ENCODE results near the gene PHACTR1. TPM values are rescaled to one million over a fixed set of nuclear protein-coding genes. Genes with fewer than 3 reads are reported as not detected.
"Not testable (repeated sequence)": the region's sequence is repeated elsewhere in the genome, so short reads cannot be mapped to it uniquely, and the experiment has no call there.

Gene PHACTR1
- total RNA-seq, 2 experiments from 2014 or later: 0.11 TPM; not detected in 1

DNA sequence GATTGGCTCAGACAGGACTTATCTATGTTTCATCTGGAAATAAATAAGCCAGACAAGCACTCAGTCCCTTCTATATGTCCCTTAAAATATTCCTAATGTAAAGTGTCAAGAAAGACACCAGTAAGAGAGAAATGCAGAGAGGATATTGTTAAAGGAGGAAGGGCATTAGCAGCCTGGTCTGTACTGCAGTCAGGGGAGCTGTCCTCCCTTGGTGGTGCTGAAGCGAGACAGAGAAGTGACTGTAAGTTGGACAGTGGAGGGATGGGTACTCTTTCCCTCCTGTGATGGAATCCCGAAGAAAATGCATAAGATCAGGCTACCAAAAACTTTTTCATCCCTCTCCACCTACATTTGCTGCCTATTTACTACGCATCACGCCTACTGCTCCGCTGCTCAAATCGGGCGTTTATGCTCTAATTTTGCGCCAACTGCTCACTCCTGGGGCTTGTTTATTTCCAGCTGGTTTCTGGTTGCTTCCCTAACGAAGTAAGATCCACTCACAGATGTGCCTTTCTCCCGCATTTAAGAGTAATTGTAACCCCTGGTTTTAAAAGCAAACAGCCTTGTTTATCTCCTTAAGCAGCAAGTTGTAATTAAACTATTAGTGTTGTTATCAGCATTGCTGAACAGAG is 35.2 kb downstream of the PHACTR1 start:
- POLR2A ChIA-PET: no interaction called here
- DNase-seq (peak; percentile 65), ATAC-seq (no peak)
- no peak overlapping the region for H3K27ac Mint-ChIP-seq
- H3K27me3 Mint-ChIP-seq: peaks cover 36% of the 10 kb centered on the region
- H3K36me3 Mint-ChIP-seq (ENCODE audit: low read depth): peaks cover 2% of the 10 kb centered on the region
- TF ChIP-seq, protein P1, sequence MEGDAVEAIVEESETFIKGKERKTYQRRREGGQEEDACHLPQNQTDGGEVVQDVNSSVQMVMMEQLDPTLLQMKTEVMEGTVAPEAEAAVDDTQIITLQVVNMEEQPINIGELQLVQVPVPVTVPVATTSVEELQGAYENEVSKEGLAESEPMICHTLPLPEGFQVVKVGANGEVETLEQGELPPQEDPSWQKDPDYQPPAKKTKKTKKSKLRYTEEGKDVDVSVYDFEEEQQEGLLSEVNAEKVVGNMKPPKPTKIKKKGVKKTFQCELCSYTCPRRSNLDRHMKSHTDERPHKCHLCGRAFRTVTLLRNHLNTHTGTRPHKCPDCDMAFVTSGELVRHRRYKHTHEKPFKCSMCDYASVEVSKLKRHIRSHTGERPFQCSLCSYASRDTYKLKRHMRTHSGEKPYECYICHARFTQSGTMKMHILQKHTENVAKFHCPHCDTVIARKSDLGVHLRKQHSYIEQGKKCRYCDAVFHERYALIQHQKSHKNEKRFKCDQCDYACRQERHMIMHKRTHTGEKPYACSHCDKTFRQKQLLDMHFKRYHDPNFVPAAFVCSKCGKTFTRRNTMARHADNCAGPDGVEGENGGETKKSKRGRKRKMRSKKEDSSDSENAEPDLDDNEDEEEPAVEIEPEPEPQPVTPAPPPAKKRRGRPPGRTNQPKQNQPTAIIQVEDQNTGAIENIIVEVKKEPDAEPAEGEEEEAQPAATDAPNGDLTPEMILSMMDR (IDR thresholded peaks at IDR 0.05): no peak
- no peak overlapping the region for H3K4me3 Mint-ChIP-seq
- H3K9me3 Mint-ChIP-seq: no peaks in the 10 kb centered on the region
- intact Hi-C loops (cut with micrococcal nuclease): no loop called here
- no peaks in the 10 kb centered on the region for H3K4me1 Mint-ChIP-seq (ENCODE audit: low read depth)
- CTCF ChIA-PET: no interaction called here

DNA sequence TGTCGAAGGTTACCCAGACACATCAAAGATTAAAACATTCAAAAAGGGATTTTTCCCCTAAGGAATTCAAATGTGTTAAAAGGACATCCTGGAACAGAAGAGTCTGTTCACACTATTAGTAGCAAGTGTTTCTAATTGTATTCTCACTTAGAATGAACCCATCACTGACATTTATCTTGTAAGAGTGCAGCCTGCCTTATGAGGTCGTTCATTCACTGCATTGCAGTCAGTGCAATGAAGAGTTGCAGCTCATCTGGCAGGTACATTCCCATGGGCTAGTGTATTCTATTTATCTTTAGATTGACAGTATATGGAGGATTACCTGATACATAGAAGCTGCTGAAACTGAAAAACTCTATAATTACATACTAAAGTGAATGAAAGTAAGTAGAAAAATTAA is 36.5 kb downstream of the PHACTR1 start:
- H3K4me3 Mint-ChIP-seq: no peak overlapping the region
- CTCF ChIA-PET: no interaction called here
- H3K27ac Mint-ChIP-seq: no peak overlapping the region
- ATAC-seq: no peak
- H3K9me3 Mint-ChIP-seq: no peaks in the 10 kb centered on the region
- TF ChIP-seq, protein P1 (IDR thresholded peaks at IDR 0.05): no peak
- POLR2A ChIA-PET: no interaction called here
- no peaks in the 10 kb centered on the region for H3K4me1 Mint-ChIP-seq (ENCODE audit: low read depth)
- no peak for DNase-seq
- H3K27me3 Mint-ChIP-seq: peaks cover 35% of the 10 kb centered on the region
- intact Hi-C loops (cut with micrococcal nuclease): no loop called here
- peaks cover 2% of the 10 kb centered on the region for H3K36me3 Mint-ChIP-seq (ENCODE audit: low read depth)

DNA sequence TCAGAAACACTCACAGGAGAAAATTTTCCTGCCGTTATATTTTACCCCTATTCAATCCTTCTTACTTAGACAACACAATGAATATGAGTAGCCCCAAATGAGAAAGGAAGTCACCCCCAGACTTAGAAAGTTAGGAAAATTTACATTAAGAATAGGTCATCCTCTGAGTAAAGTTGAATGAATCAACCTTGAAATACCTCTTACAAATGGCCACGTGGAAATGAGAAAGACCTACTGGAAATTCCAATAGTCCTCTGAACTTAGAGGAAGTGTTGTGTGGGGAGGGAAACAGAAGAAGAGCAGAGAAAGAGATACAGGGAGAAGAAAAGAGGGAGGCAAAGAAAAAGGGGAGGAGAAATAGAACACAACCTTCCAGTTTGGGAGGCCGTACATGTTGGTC is 43.7 kb downstream of the PHACTR1 start:
- POLR2A ChIA-PET: no interaction called here
- ATAC-seq: no peak

DNA sequence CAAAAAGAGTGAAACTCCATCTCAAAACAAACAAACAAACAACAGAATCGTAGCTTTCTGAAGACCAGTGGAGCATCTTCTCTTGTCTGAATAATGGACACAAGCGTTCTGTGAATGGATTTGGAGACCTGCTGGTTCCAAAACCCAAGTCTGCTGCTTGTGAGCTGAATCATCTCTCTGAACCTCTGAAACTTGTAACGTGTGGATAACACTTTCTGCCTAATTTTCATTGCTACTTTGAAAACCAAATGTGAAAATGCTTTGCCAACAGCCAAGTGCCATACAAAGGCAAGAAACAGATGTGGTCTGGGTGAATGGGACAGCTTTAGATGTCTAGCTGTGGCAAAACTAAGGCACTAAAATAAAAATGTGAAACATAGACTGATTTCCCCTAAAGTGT is 44.3 kb downstream of the PHACTR1 start:
- Mint-ChIP-seq H3K36me3 (ENCODE audit: low read depth) (no peaks in the 10 kb centered on the region), H3K9me3 (no peaks in the 10 kb centered on the region)
- no peak for ATAC-seq

More for the DNA sequence above, 43.7 kb downstream of the PHACTR1 start:
- H3K27ac Mint-ChIP-seq: no peak overlapping the region
- intact Hi-C loops (cut with micrococcal nuclease): no loop called here
- no peaks in the 10 kb centered on the region for H3K36me3 Mint-ChIP-seq (ENCODE audit: low read depth)
- peaks cover 11% of the 10 kb centered on the region for H3K27me3 Mint-ChIP-seq
- no peak for DNase-seq
- no peaks in the 10 kb centered on the region for H3K9me3 Mint-ChIP-seq
- TF ChIP-seq, protein P1 (IDR thresholded peaks at IDR 0.05): no peak
- H3K4me1 Mint-ChIP-seq (ENCODE audit: low read depth): no peaks in the 10 kb centered on the region
- CTCF ChIA-PET: no interaction called here
- no peak overlapping the region for H3K4me3 Mint-ChIP-seq

DNA sequence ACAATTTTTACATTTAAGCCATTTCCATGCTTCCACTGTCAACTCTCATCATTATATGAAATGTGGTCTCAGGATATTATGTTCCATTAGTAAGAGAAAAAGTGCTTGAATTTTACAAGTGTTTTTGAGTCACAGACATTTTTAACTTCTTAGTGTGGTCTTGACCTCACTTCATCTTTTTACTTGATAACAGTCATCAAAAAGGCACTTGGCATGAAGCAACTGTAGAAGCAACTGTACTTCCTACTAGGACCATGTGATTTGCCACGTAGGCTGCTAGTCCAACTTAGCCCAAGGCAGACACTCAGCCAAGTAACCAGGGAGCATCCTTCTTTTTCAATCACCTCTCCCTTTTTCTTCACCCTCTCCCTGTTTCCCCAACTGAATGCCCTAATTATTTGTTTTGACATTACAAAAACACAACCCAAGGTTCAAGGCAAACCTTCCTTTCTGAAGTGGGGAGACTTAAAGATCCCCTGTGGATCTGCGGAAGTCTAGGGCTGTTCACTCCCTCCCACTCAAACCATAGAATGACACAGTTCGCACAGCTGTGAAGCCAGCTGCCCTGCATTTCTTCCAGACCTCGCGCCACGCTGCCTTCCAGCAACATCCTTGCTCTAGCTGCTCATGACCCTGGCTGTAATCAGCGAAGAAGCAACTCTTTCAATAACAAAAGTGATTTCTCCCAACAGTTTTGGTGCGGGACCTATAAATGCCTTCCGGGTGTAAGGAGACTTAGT is 45.0 kb downstream of the PHACTR1 start:
- H3K9me3 Mint-ChIP-seq: no peaks in the 10 kb centered on the region
- no peaks in the 10 kb centered on the region for H3K4me1 Mint-ChIP-seq (ENCODE audit: low read depth)
- ChIA-PET POLR2A (no interaction called here), CTCF (no interaction called here)
- intact Hi-C loops (cut with micrococcal nuclease): no loop called here
- ATAC-seq: no peak
- no peak overlapping the region for H3K27ac Mint-ChIP-seq
- no peaks in the 10 kb centered on the region for H3K36me3 Mint-ChIP-seq (ENCODE audit: low read depth)
- H3K27me3 Mint-ChIP-seq: peaks cover 11% of the 10 kb centered on the region
- no peak overlapping the region for H3K4me3 Mint-ChIP-seq
- TF ChIP-seq, protein P1 (IDR thresholded peaks at IDR 0.05): no peak
- no peak for DNase-seq

More for the DNA sequence above, 44.3 kb downstream of the PHACTR1 start:
- ChIA-PET CTCF (no interaction called here), POLR2A (no interaction called here)
- no peak overlapping the region for H3K4me3 Mint-ChIP-seq
- no peak overlapping the region for H3K27ac Mint-ChIP-seq
- no peak for DNase-seq
- no peaks in the 10 kb centered on the region for H3K4me1 Mint-ChIP-seq (ENCODE audit: low read depth)
- peaks cover 11% of the 10 kb centered on the region for H3K27me3 Mint-ChIP-seq
- intact Hi-C loops (cut with micrococcal nuclease): no loop called here
- TF ChIP-seq, protein P1 (IDR thresholded peaks at IDR 0.05): no peak

DNA sequence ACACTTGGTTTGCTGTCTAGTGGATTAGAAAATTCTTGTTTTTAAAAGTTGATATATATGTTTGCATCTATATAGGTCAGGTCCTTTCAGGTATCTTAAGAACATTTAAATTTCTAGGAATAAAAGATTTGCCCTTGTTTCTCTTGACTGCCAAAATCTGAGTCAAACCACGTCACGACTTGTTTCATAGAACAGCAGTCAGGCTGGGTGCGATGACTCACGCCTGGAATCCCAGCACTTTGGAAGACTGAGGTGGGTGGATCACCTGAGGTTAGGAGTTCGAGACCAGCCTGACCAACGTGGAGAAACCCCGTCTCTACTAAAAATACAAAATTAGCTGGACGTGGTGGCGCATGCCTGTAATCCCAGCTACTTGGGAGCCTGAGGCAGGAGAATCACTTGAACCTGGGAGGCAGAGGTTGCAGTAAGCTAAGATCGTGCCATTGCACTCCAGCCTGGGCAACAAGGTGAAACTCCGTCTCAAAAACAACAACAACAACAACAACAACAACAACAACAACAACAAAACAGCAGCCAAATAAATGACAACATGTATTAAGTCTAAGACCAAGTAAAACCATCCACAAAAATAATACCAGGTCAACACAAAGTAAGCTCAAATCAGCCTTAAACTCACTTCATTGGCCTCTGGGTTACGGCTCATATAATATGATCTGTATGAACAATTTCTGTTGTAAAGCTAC is 46.3 kb downstream of the PHACTR1 start:
- ATAC-seq; H3K9me3 Mint-ChIP-seq; POLR2A ChIA-PET; H3K4me3 Mint-ChIP-seq; H3K36me3 Mint-ChIP-seq (ENCODE audit: low read depth); H3K4me1 Mint-ChIP-seq (ENCODE audit: low read depth); DNase-seq; CTCF ChIA-PET; H3K27ac Mint-ChIP-seq; intact Hi-C loops (cut with micrococcal nuclease); H3K27me3 Mint-ChIP-seq: not testable (repeated sequence)
